ENCODE data around the gene REXO4. TPM values are rescaled to one million over a fixed set of nuclear protein-coding genes. Genes with fewer than 3 reads are reported as not detected.

The REXO4 gene
- total and polyA plus RNA-seq, 10 of the 15 experiments (the other 5 are each of a cell fraction or from before 2014, with no cell fraction given), result 2.7 to 43.9 (median 30.5) TPM

DNA sequence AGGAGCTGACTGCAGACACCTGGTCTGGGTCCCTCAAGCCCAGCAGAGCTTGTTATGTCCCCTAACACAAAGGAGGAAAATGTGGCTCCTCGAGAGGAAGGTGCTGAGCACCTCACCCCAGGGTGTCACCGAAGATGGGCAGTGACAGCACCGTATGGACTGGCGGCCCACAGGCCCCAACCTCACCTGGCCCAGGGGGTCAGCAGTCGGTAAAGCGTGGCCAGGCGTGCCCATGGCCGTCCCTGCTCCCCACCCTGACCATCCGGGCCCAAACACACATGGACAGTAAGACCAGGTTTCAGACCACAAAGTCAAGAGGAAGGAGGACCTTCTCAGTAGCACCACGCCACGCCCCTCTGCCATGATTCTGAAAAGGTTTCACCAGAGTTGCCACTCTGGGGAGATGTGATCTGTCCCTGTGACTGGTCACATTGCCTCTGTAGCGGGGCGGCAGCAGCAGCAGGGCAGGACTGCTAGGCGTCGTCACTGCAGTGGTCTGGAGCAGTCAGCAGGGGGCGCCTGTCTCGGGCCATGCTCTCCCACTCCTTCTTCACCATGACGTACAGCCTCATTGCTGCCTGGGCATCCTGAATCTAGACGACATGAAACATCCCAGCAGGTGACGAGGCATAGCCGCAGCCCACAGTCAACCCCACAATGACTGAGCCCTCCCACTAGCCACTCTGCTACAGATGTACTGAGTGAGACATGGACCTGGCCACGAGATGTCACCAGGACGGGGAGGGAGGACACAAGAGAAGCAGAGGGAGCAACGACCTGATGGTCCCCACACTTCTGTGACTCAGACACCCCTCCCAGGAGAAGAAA lies 11.1 kb downstream of the REXO4 start (continued):
- TF ChIP-seq NBN (IDR thresholded peaks at IDR 0.05) (0 out of 2 replicates have a peak, but pooled peaks have one; percentile 35), HDAC6 (IDR thresholded peaks at IDR 0.05; ENCODE audit: unreplicated experiment) (no peak), MYB (IDR thresholded peaks at IDR 0.05; ENCODE audit: borderline replicate concordance, low read depth, low read length) (no peak), CREB1 (IDR thresholded peaks at IDR 0.05; ENCODE audit: low read depth) (peak; percentile 88), YY1 (IDR thresholded peaks at IDR 0.05; ENCODE audit: low read depth, low read length) (peak; percentile 70), SRF (IDR thresholded peaks at IDR 0.05; ENCODE audit: low read depth in 2 of 2, low read length in 2 of 2) (0 out of 4 replicates have a peak, but pooled peaks of 1 of the 2 experiments have one; percentile 21), RAD51 (IDR thresholded peaks at IDR 0.05) (no peak), HDGF (IDR thresholded peaks at IDR 0.05) (peak; percentile 96), EED (IDR thresholded peaks at IDR 0.05; ENCODE audit: low read depth) (no peak), CHD1 (IDR thresholded peaks at IDR 0.05; ENCODE audit: low read depth, low read length) (no peak), RAD21 (IDR thresholded peaks at IDR 0.05; ENCODE audit: insufficient read depth, low read depth, low read length) (peak; percentile 58), NFXL1 (IDR thresholded peaks at IDR 0.05; ENCODE audit: borderline replicate concordance) (no peak), HCFC1 (IDR thresholded peaks at IDR 0.05; ENCODE audit: low read length) (no peak), KLF5 (IDR thresholded peaks at IDR 0.05; ENCODE audit: partially characterized antibody) (no peak)
- TF ChIP-seq, protein P1, sequence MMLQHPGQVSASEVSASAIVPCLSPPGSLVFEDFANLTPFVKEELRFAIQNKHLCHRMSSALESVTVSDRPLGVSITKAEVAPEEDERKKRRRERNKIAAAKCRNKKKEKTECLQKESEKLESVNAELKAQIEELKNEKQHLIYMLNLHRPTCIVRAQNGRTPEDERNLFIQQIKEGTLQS (IDR thresholded peaks at IDR 0.05; ENCODE audit: borderline replicate concordance, extremely low read depth, low read depth, low read length), result no peak
- TF ChIP-seq, protein P2, sequence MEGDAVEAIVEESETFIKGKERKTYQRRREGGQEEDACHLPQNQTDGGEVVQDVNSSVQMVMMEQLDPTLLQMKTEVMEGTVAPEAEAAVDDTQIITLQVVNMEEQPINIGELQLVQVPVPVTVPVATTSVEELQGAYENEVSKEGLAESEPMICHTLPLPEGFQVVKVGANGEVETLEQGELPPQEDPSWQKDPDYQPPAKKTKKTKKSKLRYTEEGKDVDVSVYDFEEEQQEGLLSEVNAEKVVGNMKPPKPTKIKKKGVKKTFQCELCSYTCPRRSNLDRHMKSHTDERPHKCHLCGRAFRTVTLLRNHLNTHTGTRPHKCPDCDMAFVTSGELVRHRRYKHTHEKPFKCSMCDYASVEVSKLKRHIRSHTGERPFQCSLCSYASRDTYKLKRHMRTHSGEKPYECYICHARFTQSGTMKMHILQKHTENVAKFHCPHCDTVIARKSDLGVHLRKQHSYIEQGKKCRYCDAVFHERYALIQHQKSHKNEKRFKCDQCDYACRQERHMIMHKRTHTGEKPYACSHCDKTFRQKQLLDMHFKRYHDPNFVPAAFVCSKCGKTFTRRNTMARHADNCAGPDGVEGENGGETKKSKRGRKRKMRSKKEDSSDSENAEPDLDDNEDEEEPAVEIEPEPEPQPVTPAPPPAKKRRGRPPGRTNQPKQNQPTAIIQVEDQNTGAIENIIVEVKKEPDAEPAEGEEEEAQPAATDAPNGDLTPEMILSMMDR (IDR thresholded peaks at IDR 0.05 in 2 of 3, conservative IDR thresholded peaks at IDR 0.05 in 1 of 3; ENCODE audit: control insufficient read depth in 2 of 3, extremely low read depth in 1 of 3, insufficient read depth in 1 of 3, low read depth in 3 of 3, low read length in 3 of 3), result peak; percentile 91 to 97 (median 93); a peak in 5 of 6 replicates
- TF ChIP-seq, protein P3, sequence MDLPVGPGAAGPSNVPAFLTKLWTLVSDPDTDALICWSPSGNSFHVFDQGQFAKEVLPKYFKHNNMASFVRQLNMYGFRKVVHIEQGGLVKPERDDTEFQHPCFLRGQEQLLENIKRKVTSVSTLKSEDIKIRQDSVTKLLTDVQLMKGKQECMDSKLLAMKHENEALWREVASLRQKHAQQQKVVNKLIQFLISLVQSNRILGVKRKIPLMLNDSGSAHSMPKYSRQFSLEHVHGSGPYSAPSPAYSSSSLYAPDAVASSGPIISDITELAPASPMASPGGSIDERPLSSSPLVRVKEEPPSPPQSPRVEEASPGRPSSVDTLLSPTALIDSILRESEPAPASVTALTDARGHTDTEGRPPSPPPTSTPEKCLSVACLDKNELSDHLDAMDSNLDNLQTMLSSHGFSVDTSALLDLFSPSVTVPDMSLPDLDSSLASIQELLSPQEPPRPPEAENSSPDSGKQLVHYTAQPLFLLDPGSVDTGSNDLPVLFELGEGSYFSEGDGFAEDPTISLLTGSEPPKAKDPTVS (IDR thresholded peaks at IDR 0.05; ENCODE audit: low read depth, low read length), result 0 out of 2 replicates have a peak, but pooled peaks have one; percentile 25
- TF ChIP-seq, protein P4, sequence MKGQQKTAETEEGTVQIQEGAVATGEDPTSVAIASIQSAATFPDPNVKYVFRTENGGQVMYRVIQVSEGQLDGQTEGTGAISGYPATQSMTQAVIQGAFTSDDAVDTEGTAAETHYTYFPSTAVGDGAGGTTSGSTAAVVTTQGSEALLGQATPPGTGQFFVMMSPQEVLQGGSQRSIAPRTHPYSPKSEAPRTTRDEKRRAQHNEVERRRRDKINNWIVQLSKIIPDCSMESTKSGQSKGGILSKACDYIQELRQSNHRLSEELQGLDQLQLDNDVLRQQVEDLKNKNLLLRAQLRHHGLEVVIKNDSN (IDR thresholded peaks at IDR 0.05; ENCODE audit: borderline replicate concordance, extremely low read length, insufficient read depth, low read depth, low read length), result no peak
- TF ChIP-seq, protein P5, sequence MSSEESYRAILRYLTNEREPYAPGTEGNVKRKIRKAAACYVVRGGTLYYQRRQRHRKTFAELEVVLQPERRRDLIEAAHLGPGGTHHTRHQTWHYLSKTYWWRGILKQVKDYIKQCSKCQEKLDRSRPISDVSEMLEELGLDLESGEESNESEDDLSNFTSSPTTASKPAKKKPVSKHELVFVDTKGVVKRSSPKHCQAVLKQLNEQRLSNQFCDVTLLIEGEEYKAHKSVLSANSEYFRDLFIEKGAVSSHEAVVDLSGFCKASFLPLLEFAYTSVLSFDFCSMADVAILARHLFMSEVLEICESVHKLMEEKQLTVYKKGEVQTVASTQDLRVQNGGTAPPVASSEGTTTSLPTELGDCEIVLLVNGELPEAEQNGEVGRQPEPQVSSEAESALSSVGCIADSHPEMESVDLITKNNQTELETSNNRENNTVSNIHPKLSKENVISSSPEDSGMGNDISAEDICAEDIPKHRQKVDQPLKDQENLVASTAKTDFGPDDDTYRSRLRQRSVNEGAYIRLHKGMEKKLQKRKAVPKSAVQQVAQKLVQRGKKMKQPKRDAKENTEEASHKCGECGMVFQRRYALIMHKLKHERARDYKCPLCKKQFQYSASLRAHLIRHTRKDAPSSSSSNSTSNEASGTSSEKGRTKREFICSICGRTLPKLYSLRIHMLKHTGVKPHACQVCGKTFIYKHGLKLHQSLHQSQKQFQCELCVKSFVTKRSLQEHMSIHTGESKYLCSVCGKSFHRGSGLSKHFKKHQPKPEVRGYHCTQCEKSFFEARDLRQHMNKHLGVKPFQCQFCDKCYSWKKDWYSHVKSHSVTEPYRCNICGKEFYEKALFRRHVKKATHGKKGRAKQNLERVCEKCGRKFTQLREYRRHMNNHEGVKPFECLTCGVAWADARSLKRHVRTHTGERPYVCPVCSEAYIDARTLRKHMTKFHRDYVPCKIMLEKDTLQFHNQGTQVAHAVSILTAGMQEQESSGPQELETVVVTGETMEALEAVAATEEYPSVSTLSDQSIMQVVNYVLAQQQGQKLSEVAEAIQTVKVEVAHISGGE (CRISPR knock-in tag; IDR thresholded peaks at IDR 0.05), result no peak
- TF ChIP-seq, protein P6, sequence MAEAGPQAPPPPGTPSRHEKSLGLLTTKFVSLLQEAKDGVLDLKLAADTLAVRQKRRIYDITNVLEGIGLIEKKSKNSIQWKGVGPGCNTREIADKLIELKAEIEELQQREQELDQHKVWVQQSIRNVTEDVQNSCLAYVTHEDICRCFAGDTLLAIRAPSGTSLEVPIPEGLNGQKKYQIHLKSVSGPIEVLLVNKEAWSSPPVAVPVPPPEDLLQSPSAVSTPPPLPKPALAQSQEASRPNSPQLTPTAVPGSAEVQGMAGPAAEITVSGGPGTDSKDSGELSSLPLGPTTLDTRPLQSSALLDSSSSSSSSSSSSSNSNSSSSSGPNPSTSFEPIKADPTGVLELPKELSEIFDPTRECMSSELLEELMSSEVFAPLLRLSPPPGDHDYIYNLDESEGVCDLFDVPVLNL (IDR thresholded peaks at IDR 0.05; ENCODE audit: low read depth, low read length), result no peak

Data from GM12878 (cell line).